Small intestine (tissue), 7 donors: ENCODE measurements around the gene HES5. TPM values are rescaled to one million over a fixed set of nuclear protein-coding genes. Genes with fewer than 3 reads are reported as not detected.
"Not testable (repeated sequence)": the region's sequence is repeated elsewhere in the genome, so short reads cannot be mapped to it uniquely, and the experiment has no call there.

Source experiments
- DNase-seq, 2 donors: peaks; one replicate each; pipeline versions ENCODE4 v3.0.0 to v3.0.0-alpha.2; 2013
- FAIRE-seq: peaks from 2 replicates; lab custom pipeline; 2012; peaks lifted over from hg19 to GRCh38; lab: Jason Lieb, UNC
- H3K27ac ChIP-seq, 3 donors: one replicate each; pipeline ENCODE4 v1.5.1; 2013; ENCODE audit warnings: low read length in 2 of 3, mild to moderate bottlenecking in 2 of 3, control low read depth in 1 of 3, inconsistent platforms in 1 of 3, low read depth in 1 of 3, moderate library complexity in 1 of 3
- H3K27me3 ChIP-seq, 3 donors: one replicate each; pipeline ENCODE4 v1.6.1; 2013; ENCODE audit warnings: low read length in 3 of 3, inconsistent platforms in 1 of 3; ENCODE audit not compliant: control insufficient read depth in 3 of 3, insufficient read depth in 3 of 3
- H3K36me3 ChIP-seq, 3 donors: one replicate each; pipeline ENCODE4 v1.6.1; 2013; ENCODE audit warnings: low read length in 3 of 3, inconsistent platforms in 1 of 3, low read depth in 1 of 3, mild to moderate bottlenecking in 1 of 3, moderate library complexity in 1 of 3; ENCODE audit not compliant: control insufficient read depth in 3 of 3, insufficient read depth in 2 of 3
- H3K4me1 ChIP-seq, 3 donors: one replicate each; pipeline ENCODE4 v1.6.1; 2013; ENCODE audit warnings: low read length in 2 of 3, inconsistent platforms in 1 of 3, low read depth in 1 of 3, mild to moderate bottlenecking in 1 of 3, moderate library complexity in 1 of 3; ENCODE audit not compliant: control insufficient read depth in 3 of 3, insufficient read depth in 2 of 3
- H3K4me3 ChIP-seq, 3 donors: one replicate each; pipeline ENCODE4 v1.5.1; 2013; ENCODE audit warnings: low read length in 3 of 3, control low read depth in 1 of 3, inconsistent platforms in 1 of 3, low read depth in 1 of 3, mild to moderate bottlenecking in 1 of 3, moderate library complexity in 1 of 3
- H3K9me3 ChIP-seq, 2 donors: one replicate each; pipeline ENCODE4 v1.6.1; 2013; ENCODE audit warnings: low read depth in 1 of 2, low read length in 1 of 2; ENCODE audit not compliant: control insufficient read depth in 2 of 2, insufficient read depth in 1 of 2
- WGBS, 3 donors: extraction: QIAGEN DNeasy Blood & Tissue Kit; methylation state at CpG; one replicate each; pipeline ENCODE4 v1.1.7; 2013; 5-methylcytosine and 5-hydroxymethylcytosine counted together
- polyA plus RNA-seq, 4 donors: library from polyadenylated mRNA; stranded (reverse) in 3 of 4; unstranded in 1 of 4; fragments of 200-250 nt in 3 of 4; fragments of 120-200 nt in 1 of 4; gene quantifications; one replicate each; pipeline versions ENCODE4 v1.2.1 to v1.2.3, GENCODE V29; 2013
- donor health status: healthy with polysubstance abuse.
- donor health status: control.
- donor health status: control.
- donor health status: Bipolar disorder and iron deficiency.
- donor health status: healthy.

HES5 gene
- polyA plus RNA-seq, 4 donors, result 0.19 to 0.30 TPM; not detected in 2

DNA sequence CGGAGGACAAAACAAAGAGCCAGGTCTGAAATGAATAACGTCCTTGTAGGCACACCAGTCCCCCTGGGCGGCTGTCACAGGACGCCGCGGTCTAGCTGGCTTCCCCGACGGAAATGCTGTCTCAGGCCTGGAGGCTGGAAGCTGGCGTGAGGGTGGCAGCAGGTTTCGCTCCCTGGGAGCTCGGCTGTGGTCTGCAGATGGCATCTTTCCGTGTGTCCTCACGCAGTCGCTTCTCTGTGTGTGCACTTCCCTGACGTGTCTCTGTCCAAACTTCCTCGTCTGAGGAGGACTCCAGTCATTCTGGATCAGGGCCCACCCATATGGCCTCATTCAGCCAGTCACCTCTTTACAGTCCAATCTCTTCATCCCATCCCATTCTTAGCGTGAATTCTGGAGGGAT, 40.3 kb upstream of the HES5 start:
- no peaks in the 10 kb centered on the region for H3K27me3 ChIP-seq
- DNase-seq, result no peak
- peaks cover 0 to 33% (median 2%) of the 10 kb centered on the region in 3 donors for H3K4me1 ChIP-seq
- WGBS, 3 donors, result 85 to 91% (median 88%) methylated on average over 17 of the region's 17 CpGs
- no peak overlapping the region for H3K4me3 ChIP-seq
- FAIRE-seq, result no peak
- H3K36me3 ChIP-seq, result peaks cover 0 to 15% (median 0%) of the 10 kb centered on the region in 3 donors
- H3K27ac ChIP-seq, result no peak overlapping the region
- H3K9me3 ChIP-seq, result peaks cover 0 to 50% of the 10 kb centered on the region in 2 donors

DNA sequence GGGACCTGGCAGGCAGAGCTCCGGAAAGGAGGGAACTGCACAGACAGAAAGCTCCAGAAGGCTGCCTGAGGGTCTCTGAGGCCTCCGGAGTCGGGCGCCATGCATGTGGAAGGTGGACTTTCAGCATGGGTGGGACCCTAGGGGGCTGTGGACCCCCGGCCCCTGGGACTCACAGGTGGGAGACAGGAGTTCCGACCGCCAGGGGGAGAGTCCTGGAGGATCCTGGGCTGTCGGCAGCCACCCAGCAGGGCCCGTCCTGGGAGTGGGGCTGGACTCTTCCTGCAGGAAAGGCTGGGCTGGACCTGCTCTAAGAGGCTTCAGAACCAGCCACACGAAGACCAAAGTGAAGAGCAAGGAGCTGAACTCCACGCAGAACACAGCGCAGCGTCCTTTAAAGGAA, 39.6 kb upstream of the HES5 start:
- not testable (repeated sequence) for H3K27me3 ChIP-seq, FAIRE-seq, DNase-seq, H3K4me3 ChIP-seq, H3K27ac ChIP-seq
- peaks cover 0 to 44% of the 10 kb centered on the region in 2 donors for H3K9me3 ChIP-seq
- peaks cover 0 to 15% (median 0%) of the 10 kb centered on the region in 3 donors for H3K36me3 ChIP-seq
- peaks cover 0 to 34% (median 2%) of the 10 kb centered on the region in 3 donors for H3K4me1 ChIP-seq
- WGBS, 3 donors, result 79 to 84% (median 81%) methylated on average over 11 to 13 of the region's 13 CpGs

DNA sequence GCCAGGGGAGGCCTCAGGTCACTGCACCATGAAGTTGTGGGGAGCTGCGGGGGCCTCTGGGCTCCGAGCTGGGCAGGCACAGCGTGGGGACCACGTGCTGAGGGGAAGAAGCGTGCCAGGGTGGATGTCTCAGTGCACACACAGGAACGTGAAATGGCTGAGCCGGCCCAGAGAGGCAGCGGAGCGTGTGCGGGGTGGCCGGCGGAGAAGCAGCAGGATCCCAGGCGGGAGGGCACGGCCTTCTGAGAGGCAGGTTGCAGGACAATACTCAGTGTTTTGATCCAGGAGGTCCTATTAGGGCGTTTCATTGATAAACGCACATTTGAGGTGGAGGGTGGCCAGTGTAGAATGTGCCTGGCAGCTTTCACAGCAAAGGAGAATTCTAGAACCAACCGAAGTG, 39.0 kb upstream of the HES5 start:
- no peak for FAIRE-seq
- H3K27me3 ChIP-seq, result no peaks in the 10 kb centered on the region
- H3K27ac ChIP-seq, result no peak overlapping the region
- peaks cover 0 to 38% (median 2%) of the 10 kb centered on the region in 3 donors for H3K4me1 ChIP-seq
- H3K36me3 ChIP-seq, result peaks cover 0 to 21% (median 0%) of the 10 kb centered on the region in 3 donors
- H3K4me3 ChIP-seq, result no peak overlapping the region
- no peak for DNase-seq
- 86 to 88% (median 87%) methylated on average over 15 to 17 of the region's 17 CpGs for WGBS, 3 donors
- H3K9me3 ChIP-seq, result peaks cover 0 to 38% of the 10 kb centered on the region in 2 donors

DNA sequence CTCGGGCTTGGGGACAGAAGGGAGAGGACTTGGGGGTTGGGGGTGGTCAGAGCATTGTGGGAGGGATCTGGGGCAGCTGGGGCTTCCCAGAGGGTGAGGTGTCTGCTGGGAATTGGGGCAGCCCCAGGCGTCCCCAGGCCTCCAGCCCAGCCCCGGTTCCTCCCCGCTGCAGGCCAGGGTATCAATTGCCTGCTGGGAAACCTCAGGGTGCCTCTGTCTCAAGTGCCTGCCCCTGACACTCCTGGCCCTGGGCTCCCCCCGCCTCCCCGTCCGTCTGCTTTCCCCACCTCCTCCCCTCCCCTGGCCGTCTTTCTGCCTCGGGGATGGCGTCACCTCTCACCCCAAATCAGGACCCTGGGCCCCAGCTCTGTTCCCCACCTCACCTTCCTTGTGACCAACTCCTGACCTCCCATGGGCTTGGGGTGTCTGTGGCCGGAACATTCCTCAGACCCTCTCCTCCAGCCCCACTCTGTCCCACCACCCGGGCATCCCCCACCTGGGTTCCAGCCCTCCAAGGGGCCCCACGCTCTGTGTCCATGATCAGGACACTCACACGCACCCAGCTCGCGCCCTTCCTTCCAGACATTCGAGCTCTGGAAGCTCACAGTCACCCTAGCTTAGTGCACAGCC, 38.2 kb upstream of the HES5 start:
- H3K27me3 ChIP-seq, DNase-seq, H3K4me3 ChIP-seq, H3K27ac ChIP-seq, FAIRE-seq: not testable (repeated sequence)
- H3K9me3 ChIP-seq, result peaks cover 0 to 30% of the 10 kb centered on the region in 2 donors
- peaks cover 0 to 45% (median 2%) of the 10 kb centered on the region in 3 donors for H3K4me1 ChIP-seq
- peaks cover 2 to 29% (median 4%) of the 10 kb centered on the region in 3 donors for H3K36me3 ChIP-seq
- 45 to 57% (median 47%) methylated on average over 4 to 12 of the region's 17 CpGs for WGBS, 3 donors

DNA sequence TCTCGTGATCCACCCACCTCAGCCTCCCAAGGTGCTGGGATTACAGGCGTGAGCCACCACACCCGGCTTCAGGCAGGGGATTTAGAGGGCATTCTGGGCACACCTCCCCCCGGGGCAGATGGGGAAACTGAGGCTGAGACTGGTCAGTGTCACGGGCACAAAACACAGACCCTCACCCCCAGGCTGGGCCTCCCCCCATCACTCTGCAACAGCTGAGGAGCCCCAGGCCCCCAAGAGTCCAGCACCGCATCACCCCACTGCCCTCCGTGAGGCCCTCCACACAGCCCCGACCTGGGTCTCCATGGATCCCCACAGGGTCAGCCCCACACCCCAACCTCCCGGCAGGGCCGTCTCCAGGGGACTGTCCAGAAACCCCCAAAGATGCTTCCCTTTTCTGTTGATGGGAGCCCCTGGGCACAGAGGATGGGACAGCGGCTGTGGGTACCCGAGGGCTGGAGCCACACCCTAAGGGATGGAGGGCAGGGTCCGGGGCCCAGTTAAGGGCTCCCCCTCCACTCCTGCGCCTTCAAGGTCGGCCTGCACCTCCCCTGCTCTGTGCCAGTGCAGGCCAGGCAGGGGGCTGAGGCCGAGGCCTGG, 37.1 kb upstream of the HES5 start:
- Histone ChIP-seq H3K36me3 (peaks cover 5 to 40% (median 8%) of the 10 kb centered on the region in 3 donors), H3K9me3 (peaks cover 0 to 20% of the 10 kb centered on the region in 2 donors), H3K27me3 (no peaks in the 10 kb centered on the region), H3K4me3 (no peak overlapping the region), H3K4me1 (peaks cover 0 to 57% (median 2%) of the 10 kb centered on the region in 3 donors), H3K27ac (no peak overlapping the region)
- DNase-seq (no peak), FAIRE-seq (no peak)
- WGBS, 3 donors, result 67 to 77% (median 69%) methylated on average over 14 to 16 of the region's 16 CpGs

DNA sequence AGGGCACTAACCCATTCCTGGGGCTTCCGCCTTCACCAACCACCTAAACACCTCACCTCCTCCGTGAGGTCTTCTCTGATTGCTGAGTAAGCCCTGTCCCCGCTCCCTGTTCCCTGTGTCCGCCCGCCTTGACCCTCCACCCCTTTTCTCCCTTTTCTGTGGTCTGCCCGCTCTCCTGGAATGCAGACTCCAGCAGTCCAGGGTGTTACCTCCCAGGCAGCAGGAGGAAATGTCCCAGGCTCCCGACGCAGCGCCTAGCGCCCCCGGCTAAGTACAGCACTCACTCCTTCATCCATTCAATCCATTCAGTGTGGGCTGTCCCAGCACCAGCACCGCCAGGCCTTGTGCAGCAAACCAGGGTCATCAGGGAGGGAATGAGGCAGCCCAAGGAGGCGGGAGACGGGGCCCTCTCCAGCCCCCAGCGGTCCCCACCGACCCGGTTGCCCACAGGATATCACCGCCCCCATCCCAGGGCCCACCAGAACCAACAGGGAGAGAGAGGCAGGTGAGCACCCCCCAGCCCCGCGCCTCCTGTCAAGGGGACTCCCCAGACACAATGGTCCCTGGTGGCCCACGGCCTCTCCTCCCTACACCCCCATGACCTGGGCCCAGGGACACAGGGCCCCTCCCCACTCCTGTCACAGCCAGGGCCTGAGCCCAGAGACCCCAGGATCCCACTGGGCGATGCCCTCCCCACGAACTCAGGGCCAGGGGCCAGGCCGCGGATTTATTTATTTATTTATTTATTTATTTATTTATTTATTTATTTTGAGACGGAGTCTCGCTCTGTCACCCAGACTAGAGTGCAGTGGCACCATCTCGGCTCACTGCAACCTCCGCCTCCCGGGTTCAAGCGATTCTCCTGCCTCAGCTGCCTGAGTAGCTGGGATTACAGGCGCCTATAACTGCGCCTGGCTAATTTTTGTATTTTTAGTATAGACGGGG, 36.3 kb upstream of the HES5 start:
- WGBS, 3 donors, result 60 to 76% (median 74%) methylated on average over 27 to 34 of the region's 34 CpGs
- H3K27me3 ChIP-seq, result no peaks in the 10 kb centered on the region
- FAIRE-seq (no peak), DNase-seq (no peak)
- H3K4me3 ChIP-seq, result no peak overlapping the region
- H3K9me3 ChIP-seq, result peaks cover 0 to 13% of the 10 kb centered on the region in 2 donors
- peak overlapping the region in 1 of 3 donors; percentile 1 for H3K27ac ChIP-seq
- peaks cover 8 to 48% (median 8%) of the 10 kb centered on the region in 3 donors for H3K36me3 ChIP-seq
- H3K4me1 ChIP-seq, result peaks cover 0 to 62% (median 2%) of the 10 kb centered on the region in 3 donors

DNA sequence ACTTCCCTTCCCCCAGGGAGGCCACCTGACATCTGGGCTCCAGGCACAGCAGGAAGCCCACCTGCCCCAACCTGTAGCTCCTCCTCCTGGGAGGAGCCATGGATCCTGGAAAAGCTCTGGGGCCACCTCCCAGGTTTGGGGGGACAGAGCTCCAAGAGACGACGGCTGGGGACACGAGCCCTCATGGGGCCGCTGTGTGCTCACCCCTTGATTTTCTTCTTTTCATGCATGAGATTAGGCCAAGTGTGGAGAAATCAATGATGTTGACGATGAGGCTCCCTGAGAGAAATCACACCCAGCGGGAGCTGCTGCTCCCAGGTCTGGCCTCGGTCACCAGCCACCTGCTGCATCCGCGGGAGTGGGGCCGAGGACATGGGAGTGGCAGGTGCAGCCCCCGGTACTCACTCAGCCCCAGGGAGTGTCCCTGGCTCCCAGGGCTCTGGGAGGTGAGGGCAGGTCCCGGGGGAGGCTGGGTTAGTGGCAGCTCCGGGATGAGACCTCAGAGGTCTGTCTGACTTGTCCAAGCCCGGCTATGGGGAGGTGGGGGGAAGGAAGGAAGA, 34.8 kb upstream of the HES5 start:
- FAIRE-seq, result no peak
- no peaks in the 10 kb centered on the region for H3K27me3 ChIP-seq
- H3K27ac ChIP-seq, result peak overlapping the region in 2 of 3 donors; percentile 0 to 92
- no peaks in the 10 kb centered on the region for H3K9me3 ChIP-seq
- WGBS, 3 donors, result 19 to 44% (median 27%) methylated on average over 14 of the region's 14 CpGs
- H3K4me3 ChIP-seq, result no peak overlapping the region
- peaks cover 0 to 73% (median 0%) of the 10 kb centered on the region in 3 donors for H3K4me1 ChIP-seq
- peaks cover 8 to 58% (median 11%) of the 10 kb centered on the region in 3 donors for H3K36me3 ChIP-seq
- peak; percentile 85 to 89 for DNase-seq
